Measurements from ENCODE around the gene ASAP2. TPM values are rescaled to one million over a fixed set of nuclear protein-coding genes. Genes with fewer than 3 reads are reported as not detected.

The ASAP2 gene
- total RNA-seq, 1 experiment from 2014 or later = 12.6 TPM

DNA sequence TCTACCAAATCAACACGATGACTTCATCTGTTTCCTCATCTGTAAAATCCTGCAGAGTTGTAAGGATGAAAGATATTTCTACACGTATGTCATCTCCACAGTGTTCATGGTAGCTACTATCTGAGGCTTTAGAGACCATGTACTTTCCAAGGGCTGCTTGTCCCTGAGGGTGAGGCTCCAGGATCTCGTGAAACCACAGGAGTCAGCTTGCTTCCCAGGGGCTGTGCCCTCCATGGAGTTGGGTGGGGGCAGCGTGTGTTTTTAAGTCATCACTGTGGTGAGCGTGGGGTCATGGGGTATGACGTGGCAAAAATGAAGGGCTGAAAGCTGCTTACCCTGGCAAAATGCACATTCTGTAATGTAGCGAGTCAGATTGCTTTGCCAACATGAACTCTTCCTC, 81.6 kb downstream of the ASAP2 start:
- Histone ChIP-seq H3K4ac (ENCODE audit: low read depth, low read length) (no peak overlapping the region), H2BK15ac (ENCODE audit: low read depth, low read length) (no peak overlapping the region), H4K8ac (replicated peaks; ENCODE audit: insufficient read length, low read depth, low read length) (no peak overlapping the region), H3K23ac (ENCODE audit: insufficient read length, low read depth, low read length) (no peak overlapping the region), H3K4me2 (ENCODE audit: insufficient read depth, insufficient read length, low read length) (no peak overlapping the region), H4K20me1 (ENCODE audit: control insufficient read depth, insufficient read depth, insufficient read length) (no peaks in the 10 kb centered on the region), H3K79me2 (ENCODE audit: insufficient read depth, low read length) (no peaks in the 10 kb centered on the region), H3K27me3 (ENCODE audit: insufficient read depth, low read length) (no peaks in the 10 kb centered on the region), H4K5ac (ENCODE audit: insufficient read length, low read depth, low read length) (no peak overlapping the region), H3K9me3 (ENCODE audit: control insufficient read depth, low read depth, low read length) (no peaks in the 10 kb centered on the region), H2AK5ac (ENCODE audit: insufficient read length, low read length) (no peak overlapping the region), H3K23me2 (ENCODE audit: insufficient read length, low read depth, low read length, poor library complexity, severe bottlenecking) (no peaks in the 10 kb centered on the region), H2BK12ac (ENCODE audit: insufficient read length, low read depth, low read length) (no peak overlapping the region), H2BK5ac (ENCODE audit: insufficient read length, low read length) (no peak overlapping the region), H4K91ac (ENCODE audit: insufficient read length, low read depth, low read length) (no peak overlapping the region), H2BK20ac (ENCODE audit: low read depth, low read length, poor library complexity, severe bottlenecking) (no peak overlapping the region), H3K4me1 (ENCODE audit: insufficient read depth, low read length) (peaks cover 9% of the 10 kb centered on the region; the same call in 1 of the 2 replicates), H3K56ac (ENCODE audit: insufficient read length, low read depth, low read length) (no peak overlapping the region), H3K9ac (ENCODE audit: extremely low read depth, insufficient read length, low read length) (no peak overlapping the region), H3T11ph (ENCODE audit: low read length) (no peak overlapping the region), H3K27ac (ENCODE audit: insufficient read length, low read depth, low read length) (no peak overlapping the region), H3K79me1 (ENCODE audit: insufficient read depth, low read depth, low read length, poor library complexity, severe bottlenecking) (no peaks in the 10 kb centered on the region), H2AFZ (ENCODE audit: low read length) (no peak overlapping the region), H3K14ac (ENCODE audit: insufficient read depth, low read length) (no peak overlapping the region), H3K18ac (ENCODE audit: insufficient read length, low read depth, low read length) (no peak overlapping the region), H2BK120ac (ENCODE audit: low read depth, low read length, poor library complexity, severe bottlenecking) (no peak overlapping the region)
- Mint-ChIP-seq H3K36me3 (ENCODE audit: insufficient read depth in 1 of 3, low read depth in 3 of 3) (peaks cover 0 to 14% (median 0%) of the 10 kb centered on the region in 3 experiments; a peak in 4 of 7 replicates), H3K27ac (peak overlapping the region in 1 of 3 experiments; percentile 47; a peak in 1 of 7 replicates), H3K4me3 (no peak overlapping the region), H3K27me3 (ENCODE audit: low read depth) (no peaks in the 10 kb centered on the region; the same call in 1 of the 2 replicates), H3K4me1 (peaks cover 28 to 35% of the 10 kb centered on the region in 2 experiments), H3K9me3 (no peaks in the 10 kb centered on the region)
- TF ChIP-seq CTCF (conservative IDR thresholded peaks at IDR 0.05) = no peak
- no CpG with 5 or more reads among the region's 7 CpGs for WGBS (ENCODE audit: extremely low coverage, insufficient read length, low lambda C conversion rate)
- DNase-seq = no peak

Measured in H9 (cell line).